HCT116 (cell line): ENCODE data around the gene UBE3C.

Experiments
- CTCF ChIP-seq, 3 experiments: fragments of 200-600 bp in 1 of 3; sonication (generic) in 1 of 3; IDR thresholded peaks in 2 of 3; conservative IDR thresholded peaks in 1 of 3; 2 replicates each; pipeline ENCODE4 v1.5.1; 2012 to 2017; ENCODE audit warnings: low read depth in 2 of 3, low read length in 2 of 3, antibody characterized with exemption in 1 of 3, borderline replicate concordance in 1 of 3, control low read depth in 1 of 3, mild to moderate bottlenecking in 1 of 3, mixed read lengths in 1 of 3, mixed run types in 1 of 3, moderate library complexity in 1 of 3; ENCODE audit not compliant: insufficient read depth in 1 of 3
- EGR1 ChIP-seq: IDR thresholded peaks from 2 replicates; pipeline ENCODE4 v1.6.1; 2012; ENCODE audit warnings: low read depth
- EZH2 ChIP-seq: fragments of 200-600 bp; sonication (generic); IDR thresholded peaks from 2 replicates; pipeline ENCODE4 v1.6.1; 2017; ENCODE audit warnings: antibody characterized with exemption, mixed run types
- EZH2phosphoT487 ChIP-seq: fragments of 200-600 bp; IDR thresholded peaks from 2 replicates; pipeline ENCODE4 v1.6.1; 2018; ENCODE audit warnings: antibody characterized with exemption, borderline replicate concordance
- POLR2A ChIP-seq: IDR thresholded peaks from 2 replicates; pipeline ENCODE4 v1.7.0; 2011; ENCODE audit warnings: borderline replicate concordance; ENCODE audit not compliant: insufficient read depth, insufficient read length; ENCODE audit errors: extremely low read depth
- POLR2AphosphoS5 ChIP-seq: IDR thresholded peaks from 2 replicates; pipeline ENCODE4 v1.6.1; 2011; ENCODE audit warnings: mild to moderate bottlenecking, low read depth, low read length, moderate library complexity
- YY1 ChIP-seq: IDR thresholded peaks from 2 replicates; pipeline ENCODE4 v1.6.1; 2011; ENCODE audit warnings: low read length, low read depth, moderate library complexity, mild to moderate bottlenecking; ENCODE audit not compliant: insufficient replicate concordance; ENCODE audit errors: extremely low read depth

GRCh38 chr7:157228864-157229422 is 90.2 kb downstream of the UBE3C start:
- TF ChIP-seq EGR1, result no peak
- no peak for TF ChIP-seq POLR2AphosphoS5
- TF ChIP-seq POLR2A, result no peak
- no peak for TF ChIP-seq YY1
- no peak for TF ChIP-seq EZH2
- peak; percentile 38 to 58 (median 55); a peak in 4 of 6 replicates for TF ChIP-seq CTCF (IDR thresholded peaks at IDR 0.05 in 2 of 3, conservative IDR thresholded peaks at IDR 0.05 in 1 of 3; ENCODE audit: borderline replicate concordance in 1 of 3, insufficient read depth in 1 of 3, low read depth in 2 of 3, low read length in 2 of 3)
- TF ChIP-seq EZH2phosphoT487, result no peak
